Measurements from ENCODE around the gene VPS39.

VPS39 gene

DNA sequence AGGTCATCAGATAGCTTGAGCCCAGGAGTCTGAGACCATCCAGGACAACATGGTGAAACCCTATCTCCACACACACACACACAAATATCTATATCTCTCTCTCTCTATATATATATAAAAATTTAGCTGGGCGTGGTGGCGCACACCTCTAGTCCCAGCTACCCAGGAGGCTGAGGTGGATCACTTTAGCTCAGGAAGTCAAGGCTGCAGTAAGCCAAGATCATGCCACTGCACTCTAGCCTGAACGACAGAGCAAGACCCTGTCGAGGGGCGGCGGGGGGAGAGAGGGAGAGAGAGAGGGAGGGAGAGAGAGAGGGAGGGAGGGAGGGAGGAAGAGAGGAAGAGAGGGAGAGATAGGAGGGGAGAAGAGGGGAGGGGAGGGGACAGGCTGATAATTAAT, 79.6 kb downstream of the VPS39 start:
- no peak for DNase-seq

DNA sequence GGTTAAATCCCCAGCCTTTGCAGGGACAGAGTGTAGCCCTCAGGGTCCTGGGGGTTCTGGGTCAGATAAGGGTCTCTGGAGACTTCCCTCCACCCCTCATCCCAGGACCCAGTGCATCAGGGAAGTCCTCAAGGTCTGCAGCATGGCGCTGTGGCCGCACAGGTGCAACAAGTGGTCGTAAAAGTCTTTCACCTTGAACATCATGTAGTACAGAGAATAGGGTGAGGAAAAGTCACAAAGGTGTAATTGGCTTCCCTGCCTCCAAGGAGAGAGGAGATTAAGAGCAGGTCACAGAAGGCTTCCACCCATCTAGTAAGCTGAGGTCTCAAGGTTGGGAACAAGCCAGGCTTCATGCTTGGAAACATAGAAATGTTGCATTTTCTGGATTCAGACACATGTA, 84.6 kb downstream of the VPS39 start:
- DNase-seq: no peak

DNA sequence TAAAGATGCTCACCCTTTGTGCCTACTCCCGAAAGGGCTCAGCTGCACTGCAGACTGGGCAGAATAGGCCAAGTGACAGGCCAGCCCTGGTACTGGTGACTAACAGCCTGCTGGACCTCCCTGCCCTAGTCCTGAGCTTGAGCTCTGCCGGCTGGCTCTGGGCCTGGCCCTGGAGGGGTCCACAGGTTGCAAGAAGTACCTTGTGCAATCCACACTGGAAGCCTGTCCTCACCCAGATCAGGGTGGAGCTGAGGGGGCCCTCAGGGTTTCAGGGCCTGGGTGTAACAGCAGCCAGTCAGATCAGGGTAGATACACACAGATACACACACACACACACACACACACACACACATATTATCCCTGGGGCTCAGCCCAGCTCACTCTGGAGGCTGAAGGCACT, 86.4 kb downstream of the VPS39 start:
- DNase-seq: no peak

DNA sequence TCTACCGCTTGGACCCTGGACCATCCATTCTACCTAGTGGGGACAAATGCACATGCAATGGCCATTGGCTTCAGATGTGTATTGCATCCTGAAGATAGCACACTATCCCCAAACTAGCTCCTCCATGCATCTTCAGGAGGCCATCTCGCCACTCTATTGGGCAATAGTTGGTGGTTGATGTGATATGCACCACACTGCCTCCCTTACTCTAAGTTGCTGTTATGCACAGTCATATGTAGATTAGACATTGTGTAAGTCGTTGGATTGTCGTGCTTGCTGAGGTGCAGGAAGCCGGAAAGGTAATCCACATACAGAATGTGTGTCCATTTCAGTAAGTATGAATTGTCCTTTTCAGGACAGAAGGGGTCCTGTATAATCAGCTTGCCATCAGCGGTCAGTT, 87.1 kb downstream of the VPS39 start:
- DNase-seq: peak; percentile 7

DNA sequence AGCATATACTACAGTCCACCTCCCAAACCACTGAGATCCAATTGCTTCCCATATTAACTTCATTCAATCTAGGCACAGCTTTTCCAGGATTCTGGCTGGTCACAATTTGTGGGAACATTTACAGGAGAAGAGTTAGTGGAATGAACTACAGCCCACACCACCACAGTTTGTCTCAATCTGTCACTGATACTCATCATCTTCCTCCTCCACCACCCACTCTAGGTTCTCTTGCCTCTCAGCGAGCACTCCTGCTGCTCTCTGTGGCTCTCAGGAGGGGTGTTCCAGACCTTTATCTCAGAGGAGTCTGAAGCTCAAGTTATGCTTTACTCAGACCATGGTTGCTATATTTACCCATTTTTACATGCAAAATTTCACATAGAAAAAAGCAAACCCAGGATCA, 87.8 kb downstream of the VPS39 start:
- no peak for DNase-seq

DNA sequence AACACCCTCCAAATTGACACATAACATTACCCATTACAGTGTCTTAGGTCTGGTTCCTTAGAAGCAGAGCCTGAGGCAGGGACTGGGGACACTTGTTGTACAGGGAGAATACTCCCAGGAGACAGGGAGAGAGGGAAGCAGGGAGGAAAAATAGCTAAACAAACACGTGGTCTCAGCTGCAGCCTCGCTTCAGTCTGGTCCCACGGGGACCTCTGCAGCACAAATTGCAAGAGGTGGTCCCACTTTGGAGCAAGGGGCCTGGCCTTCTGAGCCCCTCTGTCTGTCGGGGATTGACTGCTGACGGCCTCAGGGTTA, 88.7 kb downstream of the VPS39 start:
- DNase-seq: peak; percentile 6

DNA sequence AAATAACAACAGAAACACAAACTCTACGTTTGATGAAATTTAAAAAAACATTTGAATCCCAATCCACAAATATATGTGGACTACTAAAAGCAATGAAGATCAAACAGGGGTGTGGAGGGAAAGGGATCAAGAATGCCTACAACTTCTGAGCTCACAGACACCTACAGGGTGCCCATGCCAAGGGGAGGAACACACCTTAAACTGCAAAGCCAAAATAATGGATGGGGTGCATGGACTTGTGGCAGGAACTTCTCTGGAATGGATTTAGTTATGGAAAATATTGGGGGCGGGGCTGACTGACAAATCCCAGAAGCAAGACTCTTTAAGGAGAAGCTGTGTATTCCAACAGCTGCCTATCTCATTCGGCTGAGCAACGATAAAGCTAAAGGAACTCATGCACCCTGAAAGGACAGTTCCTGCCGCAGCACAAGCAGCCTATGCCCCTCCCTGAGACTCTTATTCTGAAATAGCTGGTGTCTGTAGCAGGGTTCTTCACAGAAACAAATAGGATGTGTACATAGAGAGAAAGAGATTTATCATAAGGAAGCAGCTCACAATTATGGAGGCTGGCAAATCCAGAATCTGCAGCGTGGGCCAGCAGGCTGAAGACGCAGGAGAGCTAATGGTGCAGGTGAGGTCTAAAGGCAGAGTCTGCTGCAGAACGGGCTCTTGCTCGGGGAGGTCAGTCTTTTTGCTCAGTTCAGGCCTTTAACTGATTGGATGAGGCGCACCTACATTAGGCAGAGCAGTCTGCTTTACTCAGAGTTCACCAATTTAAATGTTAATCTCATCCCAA, 89.3 kb downstream of the VPS39 start:
- DNase-seq: peak; percentile 24

DNA sequence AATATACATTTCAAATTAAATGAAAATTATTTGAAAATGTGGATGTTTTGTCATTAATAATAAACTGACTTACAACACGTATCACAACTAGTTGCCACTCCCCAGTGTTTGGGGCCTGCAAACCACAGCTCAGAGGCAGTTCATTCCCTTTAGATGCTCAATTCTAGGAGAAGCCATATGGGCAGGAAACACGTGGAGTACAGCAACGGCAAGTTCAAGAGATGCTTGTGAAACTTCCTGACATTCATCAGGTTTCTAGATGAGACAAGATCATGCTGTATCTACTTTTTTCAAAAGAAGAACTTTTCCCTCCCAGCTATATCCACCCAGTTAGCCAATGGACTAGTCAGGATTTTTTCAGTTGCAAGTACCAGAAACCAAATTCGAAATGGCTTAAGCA, 96.2 kb downstream of the VPS39 start:
- peak; percentile 11 for DNase-seq

DNA sequence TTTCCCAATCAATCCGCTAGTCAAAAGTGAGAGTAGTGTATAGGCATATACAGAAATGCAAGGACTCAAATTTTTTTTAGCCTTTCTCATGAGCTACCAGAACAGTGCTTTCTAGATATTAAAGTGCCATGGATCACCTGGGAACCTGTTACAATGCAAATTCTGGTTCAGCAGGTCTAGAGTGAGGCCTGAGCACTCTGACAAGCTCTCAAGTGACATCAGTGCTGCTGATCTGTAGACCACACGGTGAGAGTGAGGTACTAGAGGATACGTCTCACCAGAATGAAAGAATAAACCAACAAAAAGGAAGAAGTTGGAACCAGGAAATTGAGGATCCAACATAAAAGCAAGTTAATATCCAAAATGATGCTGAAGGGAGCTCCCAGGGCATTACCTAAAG, 97.7 kb downstream of the VPS39 start:
- no peak for DNase-seq

DNA sequence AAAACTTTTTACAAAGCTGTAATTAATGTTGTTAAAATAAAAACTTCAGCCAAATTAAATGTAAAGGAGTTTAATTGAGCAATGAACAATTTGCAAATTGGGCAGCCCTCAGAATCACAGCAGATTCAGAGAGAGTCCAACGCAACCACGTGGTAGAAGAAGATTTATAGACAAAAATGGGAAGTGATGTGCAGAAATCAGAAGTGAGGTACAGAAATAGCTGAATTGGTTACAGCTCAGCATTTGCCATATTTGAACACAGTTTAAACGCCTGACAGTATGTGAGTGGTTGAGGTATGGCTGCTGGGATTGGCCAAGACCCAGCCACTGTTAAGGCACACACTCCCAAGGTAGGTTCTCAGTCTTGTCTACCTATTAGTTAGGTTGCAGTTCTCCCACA, 99.3 kb downstream of the VPS39 start:
- no peak for DNase-seq

Measured in femur (tissue), 1 donor.